Smooth muscle cell of trachea (primary cell): ENCODE results near the gene ZFTA. TPM values are rescaled to one million over a fixed set of nuclear protein-coding genes. Genes with fewer than 3 reads are reported as not detected.

Experiments
- total RNA-seq: library from RNA; depleted of rRNA; stranded (reverse); fragments of >200 nt; gene quantifications from 2 replicates; pipeline ENCODE4 v1.2.1, GENCODE V29; 2014

The ZFTA gene
- total RNA-seq: 17.9 and 37.7 TPM in 2 replicates

GRCh38 chr11:63768237-63769041, at the start of gene ZFTA:
ZFTA (minus strand) TSS chr11:63768775; CDS start chr11:63768622, 153 bp downstream.

GRCh38 chr11:63813035-63813562, 44.5 kb upstream of the ZFTA start, which contains the start of gene SPINDOC:
SPINDOC (plus strand) TSS chr11:63813456; CDS start chr11:63813687, 231 bp downstream.

Other genes with a start within 250 kb of the ZFTA start
- gene PLAAT4, start 232.0 kb downstream of the ZFTA start, total RNA-seq: 13.2 and 23.2 TPM in 2 replicates
- gene PLAAT2, start 205.4 kb downstream of the ZFTA start, total RNA-seq: not detected in 2 replicates
- gene PLAAT3, start 154.3 kb downstream of the ZFTA start, total RNA-seq: 11.6 and 12.4 TPM in 2 replicates
- 169 and 178 TPM in 2 replicates for gene ATL3, start 97.4 kb downstream of the ZFTA start, total RNA-seq
- gene RTN3, start 87.3 kb downstream of the ZFTA start, total RNA-seq: 96.1 and 102 TPM in 2 replicates
- 11.2 and 16.4 TPM in 2 replicates for gene SPINDOC, start 44.7 kb upstream of the ZFTA start, total RNA-seq
- 10.2 and 10.3 TPM in 2 replicates for gene MARK2, start 70.3 kb upstream of the ZFTA start, total RNA-seq
- 4.4 and 8.8 TPM in 2 replicates for gene RCOR2, start 148.4 kb upstream of the ZFTA start, total RNA-seq
- 7.9 and 9.9 TPM in 2 replicates for gene NAA40, start 170.2 kb upstream of the ZFTA start, total RNA-seq
- gene COX8A, start 205.8 kb upstream of the ZFTA start, total RNA-seq: 375 and 521 TPM in 2 replicates
- gene OTUB1, start 217.7 kb upstream of the ZFTA start, total RNA-seq: 43.0 and 60.2 TPM in 2 replicates